B cell (primary cell): Measurements from ENCODE around the gene ZC3H7A. TPM values are rescaled to one million over a fixed set of nuclear protein-coding genes. Genes with fewer than 3 reads are reported as not detected.

Experiments used
- ATAC-seq: fragments of 200-7000 bp; cut with Tn5 transposase; one replicate; pipeline ENCODE4 v1.10.0; 2021; ENCODE audit warnings: low read depth, mild to moderate bottlenecking, moderate number of reproducible peaks, moderate library complexity
- CTCF ChIA-PET: fragments of 350-600 bp; sonication (Branson Sonifier 250); formaldehyde crosslinking; loops from one replicate; lab custom pipeline; 2021; ENCODE audit warnings: antibody characterized with exemption, inconsistent platforms; lab: Charles Lee
- POLR2A ChIA-PET: fragments of 350-600 bp; sonication (Branson Sonifier 250); formaldehyde crosslinking; loops from one replicate; lab custom pipeline; 2021; ENCODE audit warnings: antibody characterized with exemption; lab: Charles Lee
- DNase-seq: peaks from one replicate; pipeline ENCODE4 v3.0.0; 2013
- H2AFZ ChIP-seq: 2 replicates; pipeline ENCODE4 v1.6.1; 2012; ENCODE audit warnings: mild to moderate bottlenecking, low read depth, low read length; ENCODE audit not compliant: insufficient read depth, poor library complexity, severe bottlenecking
- H3K27ac ChIP-seq, 2 donors: 1 replicate in 1 of 2; 2 replicates in 1 of 2; pipeline ENCODE4 v1.5.1; 2012 to 2013; ENCODE audit warnings: low read length in 2 of 2, mild to moderate bottlenecking in 2 of 2, moderate library complexity in 1 of 2
- H3K27me3 ChIP-seq, 4 experiments: fragments of 200-600 bp in 1 of 4; sonication (generic) in 1 of 4; replicated peaks in 1 of 4; 1 replicate in 2 of 4; 2 replicates in 2 of 4; pipeline versions ENCODE4 v1.6.1 to v1.7.0; 2013 to 2016; ENCODE audit warnings: low read length in 3 of 4, mild to moderate bottlenecking in 2 of 4, mixed read lengths in 1 of 4, moderate library complexity in 1 of 4; ENCODE audit not compliant: insufficient read depth in 4 of 4, control insufficient read depth in 3 of 4; ENCODE audit errors: control extremely low read depth in 1 of 4
- H3K36me3 ChIP-seq, 2 experiments: replicated peaks in 1 of 2; 1 replicate in 1 of 2; 2 replicates in 1 of 2; pipeline versions ENCODE4 v1.6.1 to v1.7.1; 2013; ENCODE audit warnings: low read length in 1 of 2; ENCODE audit not compliant: insufficient read depth in 2 of 2, control insufficient read depth in 1 of 2; ENCODE audit errors: control extremely low read depth in 1 of 2, extremely low read depth in 1 of 2
- H3K4me1 ChIP-seq, 2 donors: fragments of 200-600 bp in 1 of 2; sonication (generic) in 1 of 2; 1 replicate in 1 of 2; 2 replicates in 1 of 2; pipeline versions ENCODE4 v1.5.1 to v1.6.1; 2013 to 2017; ENCODE audit warnings: low read length in 2 of 2; ENCODE audit not compliant: control insufficient read depth in 2 of 2, insufficient read depth in 2 of 2
- H3K4me2 ChIP-seq: replicated peaks from 2 replicates; pipeline ENCODE3; 2012; ENCODE audit warnings: mild to moderate bottlenecking, low read depth, low read length; ENCODE audit not compliant: poor library complexity, severe bottlenecking
- H3K4me3 ChIP-seq, 5 experiments: fragments of 200-600 bp in 1 of 5; sonication (generic) in 1 of 5; 1 replicate in 3 of 5; 2 replicates in 2 of 5; pipeline versions ENCODE4 v1.5.1 to v1.7.0; 2011 to 2016; ENCODE audit warnings: low read length in 4 of 5, mild to moderate bottlenecking in 4 of 5, low read depth in 2 of 5, control low read depth in 1 of 5, moderate library complexity in 1 of 5; ENCODE audit not compliant: insufficient read depth in 1 of 5; ENCODE audit errors: control extremely low read depth in 1 of 5, extremely low read depth in 1 of 5
- H3K79me2 ChIP-seq: fragments of 200-600 bp; sonication (generic); one replicate; pipeline ENCODE4 v1.6.0; 2016; ENCODE audit warnings: low read length; ENCODE audit not compliant: control insufficient read depth, insufficient read depth
- H3K9ac ChIP-seq: fragments of 200-600 bp; sonication (generic); 2 replicates; pipeline ENCODE4 v1.6.1; 2017; ENCODE audit warnings: mild to moderate bottlenecking, low read length, moderate library complexity
- H3K9me3 ChIP-seq, 3 donors: one replicate each; pipeline versions ENCODE4 v1.6.1 to v1.7.1; 2013; ENCODE audit warnings: low read length in 2 of 3; ENCODE audit not compliant: control insufficient read depth in 2 of 3, insufficient read depth in 1 of 3; ENCODE audit errors: control extremely low read depth in 1 of 3
- H4K20me1 ChIP-seq: 2 replicates; pipeline ENCODE4 v1.6.0; 2012; ENCODE audit warnings: mild to moderate bottlenecking, low read length; ENCODE audit not compliant: insufficient read depth, control insufficient read depth, poor library complexity, severe bottlenecking
- H3K27ac Mint-ChIP-seq: one replicate; pipeline ENCODE4 v1.8.0; 2021; ENCODE audit warnings: mixed read lengths
- H3K27me3 Mint-ChIP-seq: one replicate; pipeline ENCODE4 v1.8.0; 2021; ENCODE audit warnings: mixed read lengths
- H3K4me1 Mint-ChIP-seq: one replicate; pipeline ENCODE4 v1.8.0; 2021; ENCODE audit warnings: mixed read lengths
- H3K4me3 Mint-ChIP-seq: one replicate; pipeline ENCODE4 v1.8.0; 2021; ENCODE audit warnings: mixed read lengths
- H3K9me3 Mint-ChIP-seq: one replicate; pipeline ENCODE4 v1.8.0; 2022; ENCODE audit warnings: mixed read lengths; ENCODE audit not compliant: insufficient read depth
- CTCF ChIP-seq: fragments of 200-600 bp; IDR thresholded peaks from one replicate; pipeline ENCODE4 v1.8.0; 2022; ENCODE audit warnings: antibody characterized with exemption, mild to moderate bottlenecking
- EZH2 ChIP-seq: IDR thresholded peaks from 2 replicates; pipeline ENCODE4 v1.6.1; 2012; ENCODE audit warnings: borderline replicate concordance, low read depth, mild to moderate bottlenecking, moderate library complexity, low read length; ENCODE audit not compliant: insufficient read depth, poor library complexity, severe bottlenecking
- WGBS: methylation state at CpG from one replicate; pipeline ENCODE4 v1.1.5; 2013; ENCODE audit warnings: missing lambda C conversion rate; ENCODE audit not compliant: insufficient coverage; 5-methylcytosine and 5-hydroxymethylcytosine counted together
- intact Hi-C: fragments of 100-400 bp; cut with micrococcal nuclease; formaldehyde crosslinking; loops from one replicate; pipeline ENCODE4 v1.10.0; 2022
- polyA plus RNA-seq: library from polyadenylated mRNA; depleted of rRNA; stranded (reverse); fragments of >200 nt; gene quantifications from 2 replicates; pipeline ENCODE4 v1.2.3, GENCODE V29; 2012
- total RNA-seq, 2 donors: library from RNA; stranded (reverse); fragments of 120-200 nt in 1 of 2; gene quantifications; 1 replicate in 1 of 2; 2 replicates in 1 of 2; pipeline versions ENCODE4 v1.2.3 to v1.2.4, GENCODE V29; 2013 to 2022

ZC3H7A gene
- total and polyA plus RNA-seq, 2 donors (not counting 1 experiment from before 2014, with no cell fraction given): 40.8 to 126 TPM

- Mint-ChIP-seq H3K27me3 (no peaks in the 10 kb centered on the region), H3K4me1 (peaks cover 62% of the 10 kb centered on the region), H3K4me3 (peak overlapping the region; percentile 29), H3K9me3 (no peaks in the 10 kb centered on the region), H3K27ac (peak overlapping the region; percentile 76)
- H4K20me1 ChIP-seq: peaks cover 19% of the 10 kb centered on the region
- peaks cover 78% of the 10 kb centered on the region for H3K79me2 ChIP-seq
- TF ChIP-seq EZH2 (no peak), CTCF (no peak)
- no peaks in the 10 kb centered on the region for H3K9me3 ChIP-seq
- peaks cover 21 to 22% of the 10 kb centered on the region in 2 donors for H3K4me1 ChIP-seq
- intact Hi-C loops: no loop called here
- no peak overlapping the region for H3K4me2 ChIP-seq
- H3K27me3 ChIP-seq: no peaks in the 10 kb centered on the region
- H3K27ac ChIP-seq: peak overlapping the region in 1 of 2 donors; percentile 93
- H3K36me3 ChIP-seq: peaks cover 0 to 6% of the 10 kb centered on the region in 2 experiments
- H2AFZ ChIP-seq: no peak overlapping the region
- no peak for ATAC-seq
- DNase-seq: no peak
- H3K9ac ChIP-seq: no peak overlapping the region
- CTCF ChIA-PET: interaction anchor here (0.8 kb wide), 1 partner anchor 9 kb away, joined by 3 read pairs; no protein-coding TSS in a partner anchor
- H3K4me3 ChIP-seq: no peak overlapping the region
- POLR2A ChIA-PET: no interaction called here
- 91% methylated on average over 7 of the region's 7 CpGs for WGBS
Measured at GRCh38 chr16:11793840-11794239, 3.2 kb downstream of the ZC3H7A start.

GRCh38 chr16:11792410-11793241 is 4.4 kb downstream of the ZC3H7A start:
- no peak overlapping the region for H3K9ac ChIP-seq
- peaks cover 84% of the 10 kb centered on the region for H3K79me2 ChIP-seq
- H3K27ac ChIP-seq: peak overlapping the region in 1 of 2 donors; percentile 49
- Mint-ChIP-seq H3K9me3 (no peaks in the 10 kb centered on the region), H3K4me1 (peaks cover 57% of the 10 kb centered on the region), H3K27ac (no peak overlapping the region), H3K4me3 (peak overlapping the region; percentile 26), H3K27me3 (no peaks in the 10 kb centered on the region)
- ChIA-PET CTCF (interaction anchor here (0.8 to 1.0 kb wide), 4 partner anchors 8 to 56 kb away, joined by 3 read pairs; no protein-coding TSS in a partner anchor), POLR2A (interaction anchor here (0.6 kb wide), 1 partner anchor 12 kb away, joined by 3 read pairs; no protein-coding TSS in a partner anchor)
- no peaks in the 10 kb centered on the region for H3K27me3 ChIP-seq
- H4K20me1 ChIP-seq: peaks cover 19% of the 10 kb centered on the region
- no peak overlapping the region for H3K4me2 ChIP-seq
- no peaks in the 10 kb centered on the region for H3K9me3 ChIP-seq
- H3K4me3 ChIP-seq: no peak overlapping the region
- H3K4me1 ChIP-seq: peaks cover 11 to 12% of the 10 kb centered on the region in 2 donors
- no peak overlapping the region for H2AFZ ChIP-seq
- peaks cover 0 to 6% of the 10 kb centered on the region in 2 experiments for H3K36me3 ChIP-seq
- ATAC-seq (no peak), DNase-seq (no peak)
- TF ChIP-seq CTCF: no peak
- no peak for TF ChIP-seq EZH2
- WGBS: 95% methylated on average over 5 of the region's 7 CpGs
- intact Hi-C loops: no loop called here
